Measurements from ENCODE around the gene INTS7. TPM values are rescaled to one million over a fixed set of nuclear protein-coding genes. Genes with fewer than 3 reads are reported as not detected.

The INTS7 gene
- total and polyA plus RNA-seq, 4 donors, result 3.9 to 14.4 (median 10.2) TPM

DNA sequence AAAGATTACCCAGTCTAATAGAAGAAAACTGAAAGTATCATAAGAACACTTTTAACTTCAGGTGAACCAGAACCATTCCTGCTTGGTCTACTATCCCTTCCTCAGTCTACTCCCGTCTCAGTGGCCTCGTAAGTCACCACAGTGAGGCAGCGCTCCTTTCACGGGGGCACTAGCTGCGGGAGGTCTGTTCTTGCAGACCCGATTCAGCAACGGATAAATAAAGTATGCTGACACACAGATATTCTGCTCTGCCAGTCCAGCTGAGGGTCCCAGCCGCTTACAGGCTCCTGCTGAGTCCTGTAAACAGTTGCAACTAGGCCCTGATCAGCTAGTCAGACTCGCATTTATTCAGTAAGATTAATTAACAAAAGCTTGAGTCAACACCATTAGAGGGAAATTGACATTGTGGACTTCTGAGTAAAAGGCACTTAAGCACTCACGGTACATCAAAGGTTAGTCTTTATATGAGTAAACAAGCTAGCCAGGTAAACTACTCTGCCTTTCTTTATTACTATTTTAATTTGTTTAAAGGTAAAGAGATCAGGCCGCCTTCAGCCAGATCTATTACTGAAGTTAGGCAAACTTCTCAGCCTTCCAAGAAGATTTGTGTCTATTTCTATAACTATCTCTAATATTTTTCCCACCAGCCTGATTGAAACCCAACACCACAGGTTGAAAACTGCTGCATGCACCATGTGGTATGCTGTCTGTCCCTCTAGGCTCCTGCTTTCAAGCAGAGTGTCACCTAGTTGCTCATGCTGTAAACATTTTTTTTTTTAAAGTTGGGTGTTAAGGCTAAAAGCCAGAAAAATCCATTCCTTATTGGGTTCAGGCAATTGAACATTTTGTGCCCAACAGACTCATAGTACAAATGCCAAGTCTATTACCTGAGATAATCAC, 87.7 kb downstream of the INTS7 start:
- H3K27me3 ChIP-seq (ENCODE audit: control insufficient read depth in 4 of 4, insufficient read depth in 4 of 4, low read length in 3 of 4), result no peaks in the 10 kb centered on the region
- TF ChIP-seq MAX (IDR thresholded peaks at IDR 0.05), result no peak
- TF ChIP-seq, protein P1, sequence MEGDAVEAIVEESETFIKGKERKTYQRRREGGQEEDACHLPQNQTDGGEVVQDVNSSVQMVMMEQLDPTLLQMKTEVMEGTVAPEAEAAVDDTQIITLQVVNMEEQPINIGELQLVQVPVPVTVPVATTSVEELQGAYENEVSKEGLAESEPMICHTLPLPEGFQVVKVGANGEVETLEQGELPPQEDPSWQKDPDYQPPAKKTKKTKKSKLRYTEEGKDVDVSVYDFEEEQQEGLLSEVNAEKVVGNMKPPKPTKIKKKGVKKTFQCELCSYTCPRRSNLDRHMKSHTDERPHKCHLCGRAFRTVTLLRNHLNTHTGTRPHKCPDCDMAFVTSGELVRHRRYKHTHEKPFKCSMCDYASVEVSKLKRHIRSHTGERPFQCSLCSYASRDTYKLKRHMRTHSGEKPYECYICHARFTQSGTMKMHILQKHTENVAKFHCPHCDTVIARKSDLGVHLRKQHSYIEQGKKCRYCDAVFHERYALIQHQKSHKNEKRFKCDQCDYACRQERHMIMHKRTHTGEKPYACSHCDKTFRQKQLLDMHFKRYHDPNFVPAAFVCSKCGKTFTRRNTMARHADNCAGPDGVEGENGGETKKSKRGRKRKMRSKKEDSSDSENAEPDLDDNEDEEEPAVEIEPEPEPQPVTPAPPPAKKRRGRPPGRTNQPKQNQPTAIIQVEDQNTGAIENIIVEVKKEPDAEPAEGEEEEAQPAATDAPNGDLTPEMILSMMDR (IDR thresholded peaks at IDR 0.05; ENCODE audit: low read depth, low read length, missing input control), result no peak
- TF ChIP-seq TAF1 (conservative IDR thresholded peaks at IDR 0.05), result no peak
- no peak for TF ChIP-seq EGR1 (IDR thresholded peaks at IDR 0.05; ENCODE audit: low read depth in 2 of 2)
- no peak for TF ChIP-seq RAD21 (IDR thresholded peaks at IDR 0.05)
- H3K27ac ChIP-seq (ENCODE audit: low read depth in 1 of 2, low read length in 2 of 2), result peak overlapping the region in 1 of 2 donors; percentile 42
- DNase-seq (ENCODE audit: low spot score), result no peak
- 75% methylated on average over 11 of the region's 11 CpGs for WGBS
- no peak overlapping the region for H3K9ac ChIP-seq (ENCODE audit: low read depth in 1 of 2, low read length in 2 of 2)
- peaks cover 0 to 2% (median 0%) of the 10 kb centered on the region in 4 donors for H3K36me3 ChIP-seq (ENCODE audit: control insufficient read depth in 4 of 4, insufficient read depth in 3 of 4, low read depth in 1 of 4, low read length in 3 of 4)
- H3K4me3 ChIP-seq (ENCODE audit: low read depth in 1 of 3, low read length in 3 of 3), result no peak overlapping the region
- H3K4me1 ChIP-seq (ENCODE audit: control insufficient read depth in 4 of 4, insufficient read depth in 4 of 4, low read length in 3 of 4), result peaks cover 11 to 35% (median 19%) of the 10 kb centered on the region in 4 donors
- H3K9me3 ChIP-seq (ENCODE audit: control insufficient read depth in 4 of 4, low read length in 3 of 4), result no peaks in the 10 kb centered on the region

DNA sequence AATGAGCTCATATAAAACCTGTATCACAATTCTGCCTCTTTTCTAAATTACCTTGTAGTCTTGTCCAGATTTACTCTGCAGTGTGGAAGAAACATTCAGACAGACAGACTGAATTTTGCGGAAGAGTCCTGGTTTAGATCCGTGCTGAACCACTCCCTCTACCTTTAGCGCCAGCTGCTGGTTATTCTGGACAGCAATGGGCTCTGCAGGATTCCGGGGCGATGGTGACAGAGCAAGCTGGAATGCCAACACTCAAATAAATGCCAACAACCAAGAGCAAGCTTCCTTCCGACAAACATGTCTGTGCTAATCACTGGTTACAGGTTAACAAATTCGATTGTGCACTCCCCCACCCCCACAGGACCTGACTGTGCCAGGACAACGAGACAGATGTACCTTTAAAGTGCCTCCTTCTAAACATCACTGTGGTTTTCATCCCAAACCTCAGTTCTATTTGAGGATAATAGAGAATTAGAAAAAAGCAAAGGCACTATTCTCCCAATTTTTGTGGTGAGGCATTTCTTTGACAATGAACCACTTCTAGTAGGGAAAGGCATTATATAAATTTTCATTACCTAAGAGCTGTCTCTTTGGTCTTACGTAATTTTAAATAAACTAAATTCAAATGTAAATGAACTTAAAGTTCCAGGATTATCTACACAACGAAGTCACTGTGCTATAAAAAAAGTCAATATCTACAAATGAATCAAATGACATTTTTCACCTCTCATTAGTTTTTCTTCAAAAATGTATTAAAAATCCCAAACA, 90.4 kb downstream of the INTS7 start:
- Histone ChIP-seq H3K27me3 (ENCODE audit: control insufficient read depth in 4 of 4, insufficient read depth in 4 of 4, low read length in 3 of 4) (no peaks in the 10 kb centered on the region), H3K36me3 (ENCODE audit: control insufficient read depth in 4 of 4, insufficient read depth in 3 of 4, low read depth in 1 of 4, low read length in 3 of 4) (peaks cover 0 to 5% (median 5%) of the 10 kb centered on the region in 4 donors), H3K9ac (ENCODE audit: low read depth in 1 of 2, low read length in 2 of 2) (peak overlapping the region; percentile 52 to 58), H3K27ac (ENCODE audit: low read depth in 1 of 2, low read length in 2 of 2) (peak overlapping the region; percentile 63 to 71), H3K9me3 (ENCODE audit: control insufficient read depth in 4 of 4, low read length in 3 of 4) (no peaks in the 10 kb centered on the region), H3K4me1 (ENCODE audit: control insufficient read depth in 4 of 4, insufficient read depth in 4 of 4, low read length in 3 of 4) (peaks cover 11 to 37% (median 19%) of the 10 kb centered on the region in 4 donors), H3K4me3 (ENCODE audit: low read depth in 1 of 3, low read length in 3 of 3) (no peak overlapping the region)
- 33% methylated on average over 10 of the region's 10 CpGs for WGBS
- peak; percentile 67 for TF ChIP-seq FOXA2 (IDR thresholded peaks at IDR 0.05)
- TF ChIP-seq HNF4A (conservative IDR thresholded peaks at IDR 0.05), result peak; percentile 75 to 80
- peak; percentile 95 to 96 for TF ChIP-seq RAD21 (IDR thresholded peaks at IDR 0.05)
- peak; percentile 93 for TF ChIP-seq YY1 (IDR thresholded peaks at IDR 0.05)
- TF ChIP-seq NR2F2 (IDR thresholded peaks at IDR 0.05), result peak; percentile 44
- peak; percentile 89 to 93 for TF ChIP-seq RXRA (IDR thresholded peaks at IDR 0.05)
- TF ChIP-seq, protein P2, sequence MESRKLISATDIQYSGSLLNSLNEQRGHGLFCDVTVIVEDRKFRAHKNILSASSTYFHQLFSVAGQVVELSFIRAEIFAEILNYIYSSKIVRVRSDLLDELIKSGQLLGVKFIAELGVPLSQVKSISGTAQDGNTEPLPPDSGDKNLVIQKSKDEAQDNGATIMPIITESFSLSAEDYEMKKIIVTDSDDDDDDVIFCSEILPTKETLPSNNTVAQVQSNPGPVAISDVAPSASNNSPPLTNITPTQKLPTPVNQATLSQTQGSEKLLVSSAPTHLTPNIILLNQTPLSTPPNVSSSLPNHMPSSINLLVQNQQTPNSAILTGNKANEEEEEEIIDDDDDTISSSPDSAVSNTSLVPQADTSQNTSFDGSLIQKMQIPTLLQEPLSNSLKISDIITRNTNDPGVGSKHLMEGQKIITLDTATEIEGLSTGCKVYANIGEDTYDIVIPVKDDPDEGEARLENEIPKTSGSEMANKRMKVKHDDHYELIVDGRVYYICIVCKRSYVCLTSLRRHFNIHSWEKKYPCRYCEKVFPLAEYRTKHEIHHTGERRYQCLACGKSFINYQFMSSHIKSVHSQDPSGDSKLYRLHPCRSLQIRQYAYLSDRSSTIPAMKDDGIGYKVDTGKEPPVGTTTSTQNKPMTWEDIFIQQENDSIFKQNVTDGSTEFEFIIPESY (IDR thresholded peaks at IDR 0.05), result peak; percentile 53
- peak; percentile 31 to 88 for TF ChIP-seq JUND (IDR thresholded peaks at IDR 0.05)
- peak in 1 of 2 donors; percentile 72 for TF ChIP-seq GABPA (IDR thresholded peaks at IDR 0.05 in 1 of 2, conservative IDR thresholded peaks at IDR 0.05 in 1 of 2)
- TF ChIP-seq, protein P1 (IDR thresholded peaks at IDR 0.05; ENCODE audit: low read depth, low read length, missing input control), result peak; percentile 83
- TF ChIP-seq FOXA1 (IDR thresholded peaks at IDR 0.05), result peak; percentile 76
- peak; percentile 76 for TF ChIP-seq TAF1 (conservative IDR thresholded peaks at IDR 0.05)
- TF ChIP-seq, protein P3, sequence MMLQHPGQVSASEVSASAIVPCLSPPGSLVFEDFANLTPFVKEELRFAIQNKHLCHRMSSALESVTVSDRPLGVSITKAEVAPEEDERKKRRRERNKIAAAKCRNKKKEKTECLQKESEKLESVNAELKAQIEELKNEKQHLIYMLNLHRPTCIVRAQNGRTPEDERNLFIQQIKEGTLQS (IDR thresholded peaks at IDR 0.05), result peak; percentile 60
- peak; percentile 83 for TF ChIP-seq SP1 (IDR thresholded peaks at IDR 0.05)
- TF ChIP-seq MAX (IDR thresholded peaks at IDR 0.05), result peak; percentile 82
- TF ChIP-seq HNF4G (IDR thresholded peaks at IDR 0.05), result peak; percentile 57
- peak in 1 of 2 donors; percentile 79 for TF ChIP-seq EGR1 (IDR thresholded peaks at IDR 0.05; ENCODE audit: low read depth in 2 of 2)
- peak; percentile 70 for TF ChIP-seq REST (IDR thresholded peaks at IDR 0.05)
- peak; percentile 46 for DNase-seq (ENCODE audit: low spot score)
